HG03354 (cell line): ENCODE measurements around the gene QRICH2.
"Not testable (repeated sequence)": the region's sequence is repeated elsewhere in the genome, so short reads cannot be mapped to it uniquely, and the experiment has no call there.

Source experiments
- ATAC-seq: cut with Tn5 transposase; IDR thresholded peaks from one replicate; pipeline ENCODE4 v1.9.1; 2021; ENCODE audit warnings: mild to moderate bottlenecking; ENCODE audit not compliant: unreplicated experiment, poor library complexity, severe bottlenecking

The QRICH2 gene

GRCh38 chr17:76268015-76268749, 39.9 kb downstream of the QRICH2 start:
- no peak for ATAC-seq

- ATAC-seq = not testable (repeated sequence)
Measured at GRCh38 chr17:76267581-76268001, 40.5 kb downstream of the QRICH2 start.

- no peak for ATAC-seq
Measured at GRCh38 chr17:76267051-76267576, 41.0 kb downstream of the QRICH2 start.

GRCh38 chr17:76266244-76266938, 41.7 kb downstream of the QRICH2 start:
- no peak for ATAC-seq

GRCh38 chr17:76265624-76266243, 42.3 kb downstream of the QRICH2 start:
- ATAC-seq = no peak

GRCh38 chr17:76264755-76265623, 43.1 kb downstream of the QRICH2 start, which contains the start of gene UBALD2:
Gene UBALD2 (plus strand): TSS chr17:76265348. CDS start chr17:76265506, 158 bp downstream.
- peak; percentile 74 for ATAC-seq

- no peak for ATAC-seq
Measured at GRCh38 chr17:76264425-76264754, 43.7 kb downstream of the QRICH2 start.

GRCh38 chr17:76263896-76264295, 44.2 kb downstream of the QRICH2 start:
- no peak for ATAC-seq

GRCh38 chr17:76262732-76263344, 45.2 kb downstream of the QRICH2 start:
- ATAC-seq = no peak

GRCh38 chr17:76261421-76262215, 46.5 kb downstream of the QRICH2 start:
- ATAC-seq = no peak

- ATAC-seq = no peak
Measured at GRCh38 chr17:76260669-76261068, 47.4 kb downstream of the QRICH2 start.

GRCh38 chr17:76260220-76260619, 47.9 kb downstream of the QRICH2 start:
- ATAC-seq = no peak

GRCh38 chr17:76256430-76257050, 51.5 kb downstream of the QRICH2 start:
- ATAC-seq = not testable (repeated sequence)

- no peak for ATAC-seq
Measured at GRCh38 chr17:76255801-76256429, 52.2 kb downstream of the QRICH2 start.

- ATAC-seq = no peak
Measured at GRCh38 chr17:76254275-76254674, 53.8 kb downstream of the QRICH2 start.

GRCh38 chr17:76253841-76254240, 54.2 kb downstream of the QRICH2 start:
- ATAC-seq = no peak

- ATAC-seq = not testable (repeated sequence)
Measured at GRCh38 chr17:76252967-76253766, 54.9 kb downstream of the QRICH2 start.
